Hepatocyte (in vitro differentiated cells): ENCODE measurements around the gene SMTN. TPM values are rescaled to one million over a fixed set of nuclear protein-coding genes. Genes with fewer than 3 reads are reported as not detected.

Experiments
- DNase-seq: peaks from one replicate; pipeline ENCODE4 v3.0.0-alpha.2; 2016; ENCODE audit warnings: low spot score
- H2AFZ ChIP-seq: fragments of 200-600 bp; sonication (generic); 2 replicates; pipeline ENCODE4 v1.6.0; 2016; ENCODE audit warnings: antibody characterized with exemption, mild to moderate bottlenecking
- H3K27ac ChIP-seq: fragments of 200-600 bp; sonication (generic); 2 replicates; pipeline ENCODE4 v1.5.1; 2016; ENCODE audit warnings: mild to moderate bottlenecking
- H3K27me3 ChIP-seq: fragments of 200-600 bp; sonication (generic); 2 replicates; pipeline ENCODE4 v1.6.1; 2016
- H3K36me3 ChIP-seq: fragments of 200-600 bp; sonication (generic); replicated peaks from 2 replicates; pipeline ENCODE4 v1.5.1; 2016; ENCODE audit warnings: low read depth; ENCODE audit not compliant: insufficient read depth
- H3K4me1 ChIP-seq: fragments of 200-600 bp; sonication (generic); 2 replicates; pipeline ENCODE4 v1.5.1; 2016; ENCODE audit warnings: mild to moderate bottlenecking, moderate library complexity; ENCODE audit not compliant: insufficient read depth
- H3K4me2 ChIP-seq: fragments of 200-600 bp; sonication (generic); 2 replicates; pipeline ENCODE4 v1.6.0; 2016
- H3K4me3 ChIP-seq: fragments of 200-600 bp; sonication (generic); 2 replicates; pipeline ENCODE4 v1.5.1; 2016; ENCODE audit warnings: mild to moderate bottlenecking
- H3K79me2 ChIP-seq: fragments of 200-600 bp; sonication (generic); 2 replicates; pipeline ENCODE4 v1.6.0; 2017; ENCODE audit warnings: mild to moderate bottlenecking
- H3K9me2 ChIP-seq: fragments of 200-600 bp; sonication (generic); replicated peaks from 2 replicates; pipeline ENCODE4 v1.6.0; 2017; ENCODE audit warnings: mild to moderate bottlenecking; ENCODE audit not compliant: insufficient read depth
- H3K9me3 ChIP-seq: fragments of 200-600 bp; sonication (generic); 2 replicates; pipeline ENCODE4 v1.5.1; 2016; ENCODE audit warnings: low read depth, mild to moderate bottlenecking
- H4K20me1 ChIP-seq: fragments of 200-600 bp; sonication (generic); 2 replicates; pipeline ENCODE4 v1.6.0; 2016; ENCODE audit warnings: mild to moderate bottlenecking; ENCODE audit not compliant: insufficient read depth, poor library complexity, severe bottlenecking
- CTCF ChIP-seq: fragments of 200-600 bp; sonication (generic); IDR thresholded peaks from 2 replicates; pipeline ENCODE4 v1.5.1; 2016; ENCODE audit warnings: antibody characterized with exemption, mild to moderate bottlenecking; ENCODE audit not compliant: poor library complexity
- EZH2 ChIP-seq: fragments of 200-600 bp; sonication (generic); IDR thresholded peaks from 2 replicates; pipeline ENCODE4 v1.6.1; 2016; ENCODE audit warnings: antibody characterized with exemption, mild to moderate bottlenecking, borderline replicate concordance
- EZH2phosphoT487 ChIP-seq: fragments of 200-600 bp; sonication (generic); IDR thresholded peaks from one replicate; pipeline ENCODE4 v1.6.1; 2018; ENCODE audit warnings: antibody characterized with exemption, mild to moderate bottlenecking, low read depth, moderate library complexity; ENCODE audit not compliant: unreplicated experiment, severe bottlenecking
- WGBS: methylation state at CpG from one replicate; pipeline ENCODE4 v1.1.6; 2016; ENCODE audit warnings: low lambda C conversion rate; ENCODE audit errors: missing lambda C conversion rate; 5-methylcytosine and 5-hydroxymethylcytosine counted together
- polyA plus RNA-seq: library from polyadenylated mRNA; unstranded; fragments of >200 nt; fragmentation: Nextera tagmentation; extraction: Ambion mirVana; gene quantifications from 2 replicates; pipeline ENCODE4 v1.2.1, GENCODE V29; 2016
- total RNA-seq: library from RNA; depleted of rRNA; stranded (reverse); fragments of >200 nt; gene quantifications from 2 replicates; pipeline ENCODE4 v1.2.3, GENCODE V29; 2014

SMTN gene
- total and polyA plus RNA-seq, 2 experiments from 2014 or later: 64.7 to 88.7 TPM

DNA sequence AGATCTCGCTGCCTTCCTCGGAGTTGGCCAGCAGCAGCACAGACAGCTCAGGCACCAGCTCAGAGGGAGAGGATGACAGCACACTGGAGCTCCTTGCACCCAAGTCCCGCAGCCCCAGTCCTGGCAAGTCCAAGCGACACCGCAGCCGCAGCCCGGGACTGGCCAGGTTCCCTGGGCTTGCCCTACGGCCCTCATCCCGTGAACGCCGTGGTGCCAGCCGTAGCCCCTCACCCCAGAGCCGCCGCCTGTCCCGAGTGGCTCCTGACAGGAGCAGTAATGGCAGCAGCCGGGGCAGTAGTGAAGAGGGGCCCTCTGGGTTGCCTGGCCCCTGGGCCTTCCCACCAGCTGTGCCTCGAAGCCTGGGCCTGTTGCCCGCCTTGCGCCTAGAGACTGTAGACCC is 52.8 kb downstream of the SMTN start:
- no peaks in the 10 kb centered on the region for H3K9me2 ChIP-seq
- H3K9me3 ChIP-seq: no peaks in the 10 kb centered on the region
- no peaks in the 10 kb centered on the region for H3K79me2 ChIP-seq
- over 99% methylated on average over 16 of the region's 19 CpGs for WGBS
- TF ChIP-seq CTCF (no peak), EZH2phosphoT487 (no peak), EZH2 (no peak)
- no peaks in the 10 kb centered on the region for H3K4me1 ChIP-seq
- no peak overlapping the region for H3K27ac ChIP-seq
- peaks cover 2% of the 10 kb centered on the region for H3K27me3 ChIP-seq
- no peak overlapping the region for H3K4me3 ChIP-seq
- no peak overlapping the region for H2AFZ ChIP-seq
- H3K4me2 ChIP-seq: no peak overlapping the region
- H4K20me1 ChIP-seq: no peaks in the 10 kb centered on the region
- no peaks in the 10 kb centered on the region for H3K36me3 ChIP-seq
- no peak for DNase-seq

DNA sequence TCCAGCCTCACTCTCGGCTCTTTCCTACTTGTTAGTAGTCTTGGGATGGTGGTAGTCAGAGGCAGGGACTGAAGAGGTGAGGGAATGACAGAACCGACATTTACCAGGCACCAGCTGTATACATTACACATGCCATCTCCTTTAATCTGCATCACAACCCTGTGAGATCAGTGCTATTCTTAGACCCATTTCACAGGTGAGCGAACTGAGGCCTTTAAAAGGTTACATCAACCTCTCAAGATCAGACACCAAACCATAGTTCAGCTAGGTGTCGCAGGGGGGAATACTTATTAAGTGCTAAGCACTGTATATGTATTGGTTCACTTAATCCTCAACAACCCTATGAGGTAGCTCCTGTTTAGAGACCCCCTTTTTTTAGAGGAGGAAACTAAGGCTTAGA is 53.6 kb downstream of the SMTN start:
- Histone ChIP-seq H2AFZ (no peak overlapping the region), H3K79me2 (no peaks in the 10 kb centered on the region), H3K27ac (no peak overlapping the region), H3K9me2 (no peaks in the 10 kb centered on the region), H3K4me1 (no peaks in the 10 kb centered on the region), H3K4me3 (no peak overlapping the region), H4K20me1 (no peaks in the 10 kb centered on the region), H3K9me3 (no peaks in the 10 kb centered on the region), H3K27me3 (peaks cover 8% of the 10 kb centered on the region), H3K4me2 (no peak overlapping the region), H3K36me3 (no peaks in the 10 kb centered on the region)
- TF ChIP-seq EZH2phosphoT487 (no peak), CTCF (no peak), EZH2 (no peak)
- DNase-seq: no peak
- 84% methylated on average over 4 of the region's 4 CpGs for WGBS

- Histone ChIP-seq H3K79me2 (no peaks in the 10 kb centered on the region), H4K20me1 (no peaks in the 10 kb centered on the region), H3K27me3 (peaks cover 14% of the 10 kb centered on the region), H3K4me1 (no peaks in the 10 kb centered on the region), H3K4me3 (no peak overlapping the region), H3K9me3 (no peaks in the 10 kb centered on the region), H3K9me2 (no peaks in the 10 kb centered on the region), H3K4me2 (no peak overlapping the region), H3K27ac (no peak overlapping the region), H3K36me3 (no peaks in the 10 kb centered on the region), H2AFZ (no peak overlapping the region)
- DNase-seq: no peak
- TF ChIP-seq EZH2phosphoT487 (no peak), CTCF (no peak), EZH2 (no peak)
- WGBS: 92% methylated on average over 6 of the region's 6 CpGs
Measured at GRCh38 chr22:31135706-31136105, 54.6 kb downstream of the SMTN start.

DNA sequence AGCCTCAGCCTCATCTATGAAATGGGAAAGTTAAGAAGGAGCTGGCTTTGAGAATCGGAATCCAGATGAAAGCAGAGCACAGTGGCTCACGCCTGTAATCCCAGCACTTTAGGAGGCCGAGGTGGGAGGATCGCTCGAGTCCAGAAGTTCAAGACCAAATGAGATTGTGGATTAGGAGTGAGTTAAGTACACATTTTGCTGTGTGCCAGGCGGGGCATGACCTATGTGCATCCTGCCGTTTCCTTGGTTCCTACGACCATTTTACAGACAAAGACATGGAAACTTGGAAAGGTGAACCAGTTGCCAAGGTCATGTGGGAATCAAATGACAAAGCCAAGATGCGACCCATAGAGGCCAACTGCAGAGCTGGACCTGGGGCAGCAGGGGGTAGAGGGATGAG is 55.0 kb downstream of the SMTN start:
- Histone ChIP-seq H3K36me3 (no peaks in the 10 kb centered on the region), H3K4me2 (no peak overlapping the region), H3K79me2 (no peaks in the 10 kb centered on the region), H3K27me3 (peaks cover 14% of the 10 kb centered on the region), H3K27ac (no peak overlapping the region), H3K9me3 (no peaks in the 10 kb centered on the region), H2AFZ (no peak overlapping the region), H3K4me3 (no peak overlapping the region), H3K9me2 (no peaks in the 10 kb centered on the region), H3K4me1 (no peaks in the 10 kb centered on the region), H4K20me1 (no peaks in the 10 kb centered on the region)
- DNase-seq: no peak
- WGBS: 85% methylated on average over 9 of the region's 9 CpGs
- TF ChIP-seq CTCF (no peak), EZH2 (no peak), EZH2phosphoT487 (no peak)
